GM10248 (cell line): Measurements from ENCODE around the gene LMO7.
"Not testable (repeated sequence)": the region's sequence is repeated elsewhere in the genome, so short reads cannot be mapped to it uniquely, and the experiment has no call there.

ENCODE experiments used
- CTCF ChIA-PET: fragments of 300-600 bp; sonication (Branson Sonifier 250); formaldehyde crosslinking; extraction: SDS; loops from one replicate; lab custom pipeline; 2021; ENCODE audit warnings: antibody characterized with exemption; lab: Yijun Ruan, JAX
- POLR2A ChIA-PET: fragments of 350-650 bp; sonication (Branson Sonifier 250); formaldehyde crosslinking; extraction: SDS; loops from one replicate; lab custom pipeline; 2020; ENCODE audit warnings: antibody characterized with exemption; lab: Yijun Ruan, JAX
- DNase-seq: peaks from one replicate; pipeline ENCODE4 v3.0.0; 2012; ENCODE audit errors: extremely low spot score
- TF ChIP-seq, protein P1 (sequence below): IDR thresholded peaks from 2 replicates; pipeline ENCODE4 v1.5.1; 2012; ENCODE audit warnings: mild to moderate bottlenecking, low read depth; ENCODE audit errors: extremely low read depth, missing control alignments, control extremely low read depth

Gene LMO7

DNA sequence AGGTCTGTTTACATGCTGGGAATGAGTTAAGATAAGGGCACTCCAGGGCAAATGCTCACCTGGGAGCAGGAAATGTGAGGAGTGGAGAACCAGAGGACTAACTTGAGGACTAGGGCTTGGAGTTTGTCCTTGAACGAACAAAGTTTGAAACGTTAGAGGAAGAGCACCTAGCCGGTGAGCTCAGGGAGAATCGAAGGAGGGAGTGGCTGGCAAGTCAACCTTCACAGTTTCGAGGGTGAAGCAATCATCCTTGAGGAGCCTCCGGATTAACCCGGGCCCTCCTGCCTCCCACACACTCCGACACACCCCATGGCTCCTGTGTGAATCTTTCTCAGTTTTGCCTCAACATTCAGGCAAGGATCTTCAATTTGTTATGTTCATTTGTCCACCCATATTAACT is 58.6 kb downstream of the LMO7 start:
- no peak for DNase-seq
- TF ChIP-seq, protein P1, sequence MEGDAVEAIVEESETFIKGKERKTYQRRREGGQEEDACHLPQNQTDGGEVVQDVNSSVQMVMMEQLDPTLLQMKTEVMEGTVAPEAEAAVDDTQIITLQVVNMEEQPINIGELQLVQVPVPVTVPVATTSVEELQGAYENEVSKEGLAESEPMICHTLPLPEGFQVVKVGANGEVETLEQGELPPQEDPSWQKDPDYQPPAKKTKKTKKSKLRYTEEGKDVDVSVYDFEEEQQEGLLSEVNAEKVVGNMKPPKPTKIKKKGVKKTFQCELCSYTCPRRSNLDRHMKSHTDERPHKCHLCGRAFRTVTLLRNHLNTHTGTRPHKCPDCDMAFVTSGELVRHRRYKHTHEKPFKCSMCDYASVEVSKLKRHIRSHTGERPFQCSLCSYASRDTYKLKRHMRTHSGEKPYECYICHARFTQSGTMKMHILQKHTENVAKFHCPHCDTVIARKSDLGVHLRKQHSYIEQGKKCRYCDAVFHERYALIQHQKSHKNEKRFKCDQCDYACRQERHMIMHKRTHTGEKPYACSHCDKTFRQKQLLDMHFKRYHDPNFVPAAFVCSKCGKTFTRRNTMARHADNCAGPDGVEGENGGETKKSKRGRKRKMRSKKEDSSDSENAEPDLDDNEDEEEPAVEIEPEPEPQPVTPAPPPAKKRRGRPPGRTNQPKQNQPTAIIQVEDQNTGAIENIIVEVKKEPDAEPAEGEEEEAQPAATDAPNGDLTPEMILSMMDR: no peak
- CTCF ChIA-PET: interaction anchor here (1.1 to 4.7 kb wide), 31 partner anchors 11 to 1282 kb away, joined by 3 to 128 read pairs (median 13); no protein-coding TSS in a partner anchor
- POLR2A ChIA-PET: no interaction called here

DNA sequence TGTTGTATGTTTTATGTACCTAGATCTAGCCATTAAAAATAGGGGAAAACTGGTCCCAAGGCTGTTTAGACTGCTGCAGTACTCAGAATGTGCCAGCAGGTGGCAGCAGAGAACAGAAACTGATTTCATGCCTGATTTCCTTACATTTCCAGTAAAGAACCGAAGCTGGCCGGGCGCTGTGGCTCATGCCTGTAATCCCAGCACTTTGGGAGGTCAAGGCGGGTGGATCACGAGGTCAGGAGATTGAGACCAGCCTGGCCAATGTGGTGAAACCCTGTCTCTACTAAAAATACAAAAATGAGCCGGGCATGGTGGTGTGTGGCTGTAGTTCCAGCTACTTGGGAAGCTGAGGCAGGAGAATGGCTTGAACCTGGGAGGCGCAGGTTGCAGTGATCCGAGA is 59.8 kb downstream of the LMO7 start:
- peak; percentile 57 for DNase-seq
- POLR2A ChIA-PET: not testable (repeated sequence)

DNA sequence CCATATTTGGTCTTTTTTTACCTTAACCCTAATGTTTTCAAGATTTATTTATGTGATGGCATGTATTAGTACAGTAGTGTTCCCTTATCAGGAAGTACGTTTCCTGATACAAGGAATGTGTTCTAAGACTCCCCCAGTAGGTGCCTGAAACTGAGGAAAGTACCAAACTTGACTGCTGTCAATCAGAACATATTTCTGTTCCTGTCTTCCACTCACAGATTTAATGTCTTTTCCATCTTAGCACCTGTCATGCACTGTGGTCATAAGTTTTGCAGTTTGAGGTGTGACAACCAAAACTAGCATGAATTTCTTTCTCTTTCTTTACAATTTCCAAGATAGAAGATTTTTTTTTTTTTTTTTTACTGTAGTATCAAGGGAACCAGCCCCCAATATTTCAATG is 62.9 kb downstream of the LMO7 start:
- TF ChIP-seq, protein P1: no peak
- POLR2A ChIA-PET: no interaction called here
- no peak for DNase-seq
- CTCF ChIA-PET: interaction anchor here (4.7 kb wide), 1 partner anchor 15 kb away, joined by 128 read pairs; no protein-coding TSS in a partner anchor

More for the DNA sequence above, 59.8 kb downstream of the LMO7 start:
- TF ChIP-seq, protein P1: peak; percentile 95
- CTCF ChIA-PET: interaction anchor here (0.6 to 4.7 kb wide), 83 partner anchors 10 to 1720 kb away, joined by 3 to 128 read pairs (median 5); no protein-coding TSS in a partner anchor

DNA sequence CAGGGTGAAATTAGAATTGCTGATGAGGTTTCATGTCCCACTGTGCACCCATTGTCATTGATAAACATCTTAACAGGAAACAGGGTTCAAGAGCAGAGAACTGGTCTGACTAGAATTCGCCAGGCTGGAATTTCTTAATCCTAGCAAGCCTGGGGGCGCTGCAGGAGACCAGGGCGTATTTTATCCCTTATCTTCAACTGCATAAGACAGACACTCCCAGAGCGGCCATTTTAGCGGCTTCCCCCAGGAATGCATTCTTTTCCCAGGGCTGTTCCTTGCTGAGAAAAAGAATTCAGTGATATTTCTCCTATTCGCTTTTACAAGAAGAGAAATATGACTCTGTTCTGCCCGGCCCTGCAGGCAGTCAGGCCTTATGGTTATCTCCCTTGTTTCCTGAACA is 63.6 kb downstream of the LMO7 start:
- CTCF ChIA-PET: interaction anchor here (1.0 kb wide), 1 partner anchor 12 kb away, joined by 5 read pairs; no protein-coding TSS in a partner anchor
- DNase-seq, POLR2A ChIA-PET: not testable (repeated sequence)

DNA sequence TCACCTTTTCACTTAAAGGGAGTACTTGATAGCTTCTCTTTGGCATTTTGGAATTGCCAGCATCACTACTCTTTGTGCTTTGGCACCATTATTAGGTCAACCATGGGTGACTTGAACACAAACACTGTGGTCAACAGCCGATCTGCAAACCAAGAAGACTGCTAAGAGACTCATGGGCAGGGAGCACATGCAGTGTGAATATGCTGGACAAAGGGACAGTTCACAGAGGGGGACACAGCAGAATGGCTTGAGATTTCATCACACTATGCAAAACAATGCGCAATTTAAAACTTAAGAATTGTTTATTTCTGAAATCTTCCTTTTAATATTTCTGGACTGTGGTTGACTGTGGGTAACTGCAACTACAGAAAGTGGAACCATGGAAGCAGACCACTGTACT is 64.4 kb downstream of the LMO7 start:
- ChIA-PET CTCF (interaction anchor here (1.0 kb wide), 1 partner anchor 13 kb away, joined by 5 read pairs; no protein-coding TSS in a partner anchor), POLR2A (no interaction called here)
- DNase-seq: no peak
- TF ChIP-seq, protein P1: no peak

DNA sequence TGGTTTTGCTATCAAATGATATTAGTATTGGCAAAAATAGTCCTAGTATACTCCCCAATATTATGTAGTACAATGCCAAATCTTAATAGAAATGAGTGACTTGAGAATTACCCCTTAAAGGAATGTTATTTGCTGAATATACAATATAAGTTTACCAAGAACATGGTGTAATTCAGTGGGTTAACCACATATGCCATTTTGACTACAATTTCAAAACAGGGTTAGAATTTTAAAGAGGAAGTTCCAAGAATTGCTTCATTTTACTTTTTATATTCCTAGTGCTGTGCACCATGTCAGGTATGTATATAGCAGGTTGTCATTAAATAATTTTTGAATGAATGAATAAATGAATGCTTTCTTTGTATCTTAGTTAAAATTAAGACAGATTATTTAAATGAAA is 66.3 kb downstream of the LMO7 start:
- ChIA-PET CTCF (interaction anchor here (1.5 to 3.0 kb wide), 3 partner anchors 10 to 58 kb away, joined by 5 to 10 read pairs (median 6); no protein-coding TSS in a partner anchor), POLR2A (no interaction called here)
- TF ChIP-seq, protein P1: no peak
- DNase-seq: no peak

DNA sequence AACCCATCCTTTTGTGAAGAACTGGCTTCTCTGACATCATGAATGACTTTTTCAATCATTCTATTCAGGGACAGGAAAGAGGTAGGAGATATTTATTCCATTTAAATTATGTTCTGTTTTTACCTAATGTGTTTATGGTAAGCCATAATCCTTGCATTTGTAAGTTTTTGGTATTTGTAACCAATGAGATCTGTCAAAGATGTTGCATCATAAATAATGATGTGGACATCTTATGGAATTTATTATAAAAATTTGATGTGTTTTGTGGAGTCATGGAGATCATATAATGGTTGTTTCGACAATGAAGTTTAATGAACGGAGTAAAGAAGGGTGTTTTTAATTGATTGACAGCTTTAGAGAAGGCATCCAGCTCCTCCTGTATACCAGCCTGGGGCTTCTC is 67.6 kb downstream of the LMO7 start:
- TF ChIP-seq, protein P1: no peak
- ChIA-PET POLR2A (no interaction called here), CTCF (interaction anchor here (0.6 to 5.1 kb wide), 9 partner anchors 8 to 57 kb away, joined by 3 to 64 read pairs (median 6); no protein-coding TSS in a partner anchor)
- DNase-seq: no peak
